MM.1S (cell line): ENCODE data around the gene ELP2.

Experiments
- DNase-seq: peaks from one replicate; pipeline ENCODE4 v3.0.0-alpha.2; 2015
- H2AFZ ChIP-seq: fragments of 300-600 bp; sonication (generic); 2 replicates; pipeline ENCODE4 v1.6.0; 2016; ENCODE audit warnings: antibody characterized with exemption, low read length
- H3F3A ChIP-seq: fragments of 300-600 bp; sonication (generic); 2 replicates; pipeline ENCODE4 v1.6.1; 2016; ENCODE audit warnings: mild to moderate bottlenecking, antibody characterized with exemption, low read length, moderate library complexity, mixed read lengths; ENCODE audit not compliant: insufficient read depth
- H3K27ac ChIP-seq: fragments of 300-600 bp; sonication (generic); 2 replicates; pipeline ENCODE4 v1.5.1; 2016; ENCODE audit warnings: mild to moderate bottlenecking, low read length
- H3K27me3 ChIP-seq: fragments of 300-600 bp; sonication (generic); replicated peaks from 2 replicates; pipeline ENCODE4 v1.6.0; 2016; ENCODE audit warnings: low read length; ENCODE audit not compliant: insufficient read depth
- H3K36me3 ChIP-seq: fragments of 300-600 bp; sonication (generic); replicated peaks from 2 replicates; pipeline ENCODE4 v1.6.1; 2016; ENCODE audit warnings: mild to moderate bottlenecking, low read length, mixed read lengths; ENCODE audit not compliant: insufficient read depth
- H3K4me1 ChIP-seq: fragments of 300-600 bp; sonication (generic); 2 replicates; pipeline ENCODE4 v1.6.1; 2016; ENCODE audit warnings: low read length, mixed read lengths
- H3K4me2 ChIP-seq: fragments of 300-600 bp; sonication (generic); 2 replicates; pipeline ENCODE4 v1.6.0; 2016; ENCODE audit warnings: low read depth, low read length
- H3K4me3 ChIP-seq: fragments of 300-600 bp; sonication (generic); 2 replicates; pipeline ENCODE4 v1.5.1; 2016; ENCODE audit warnings: low read length, mixed read lengths
- H3K79me2 ChIP-seq: fragments of 300-600 bp; sonication (generic); 2 replicates; pipeline ENCODE4 v1.6.1; 2016; ENCODE audit warnings: mixed run types, low read length, mixed read lengths
- H3K9ac ChIP-seq: fragments of 300-600 bp; sonication (generic); 2 replicates; pipeline ENCODE4 v1.6.1; 2016; ENCODE audit warnings: low read length, mixed read lengths
- H3K9me2 ChIP-seq: fragments of 300-600 bp; sonication (generic); replicated peaks from 2 replicates; pipeline ENCODE4 v1.6.1; 2016; ENCODE audit warnings: mild to moderate bottlenecking, low read length, mixed read lengths; ENCODE audit not compliant: insufficient read depth
- H3K9me3 ChIP-seq: fragments of 300-600 bp; sonication (generic); replicated peaks from 2 replicates; pipeline ENCODE4 v1.6.1; 2016; ENCODE audit warnings: mild to moderate bottlenecking, low read length, mixed read lengths; ENCODE audit not compliant: insufficient read depth
- H4K20me1 ChIP-seq: fragments of 300-600 bp; sonication (generic); 2 replicates; pipeline ENCODE4 v1.6.1; 2016; ENCODE audit warnings: mild to moderate bottlenecking, low read length, moderate library complexity, mixed read lengths; ENCODE audit not compliant: insufficient read depth
- EZH2 ChIP-seq: fragments of 300-600 bp; sonication (generic); optimal IDR thresholded peaks from 2 replicates; pipeline ENCODE3; 2017; ENCODE audit warnings: low read depth, mild to moderate bottlenecking, antibody characterized with exemption, low read length, mixed read lengths
- EZH2phosphoT487 ChIP-seq: fragments of 300-600 bp; sonication (generic); IDR thresholded peaks from 2 replicates; pipeline ENCODE4 v1.6.1; 2018; ENCODE audit warnings: antibody characterized with exemption, low read length
- TF ChIP-seq, protein P1 (sequence below): fragments of 300-600 bp; sonication (generic); IDR thresholded peaks from 2 replicates; pipeline ENCODE4 v1.5.1; 2016; ENCODE audit warnings: antibody characterized with exemption, low read length, mixed read lengths

Gene ELP2

GRCh38 chr18:36183033-36183432 is 53.3 kb downstream of the ELP2 start:
- H3K4me1 ChIP-seq, result no peaks in the 10 kb centered on the region
- H3K9me3 ChIP-seq, result no peaks in the 10 kb centered on the region
- H3K4me3 ChIP-seq, result no peak overlapping the region
- H4K20me1 ChIP-seq, result peaks cover 4% of the 10 kb centered on the region; the same call in 1 of the 2 replicates
- H3K9ac ChIP-seq, result no peak overlapping the region
- H3K4me2 ChIP-seq, result no peak overlapping the region
- TF ChIP-seq EZH2phosphoT487 (no peak), EZH2 (no peak)
- TF ChIP-seq, protein P1, sequence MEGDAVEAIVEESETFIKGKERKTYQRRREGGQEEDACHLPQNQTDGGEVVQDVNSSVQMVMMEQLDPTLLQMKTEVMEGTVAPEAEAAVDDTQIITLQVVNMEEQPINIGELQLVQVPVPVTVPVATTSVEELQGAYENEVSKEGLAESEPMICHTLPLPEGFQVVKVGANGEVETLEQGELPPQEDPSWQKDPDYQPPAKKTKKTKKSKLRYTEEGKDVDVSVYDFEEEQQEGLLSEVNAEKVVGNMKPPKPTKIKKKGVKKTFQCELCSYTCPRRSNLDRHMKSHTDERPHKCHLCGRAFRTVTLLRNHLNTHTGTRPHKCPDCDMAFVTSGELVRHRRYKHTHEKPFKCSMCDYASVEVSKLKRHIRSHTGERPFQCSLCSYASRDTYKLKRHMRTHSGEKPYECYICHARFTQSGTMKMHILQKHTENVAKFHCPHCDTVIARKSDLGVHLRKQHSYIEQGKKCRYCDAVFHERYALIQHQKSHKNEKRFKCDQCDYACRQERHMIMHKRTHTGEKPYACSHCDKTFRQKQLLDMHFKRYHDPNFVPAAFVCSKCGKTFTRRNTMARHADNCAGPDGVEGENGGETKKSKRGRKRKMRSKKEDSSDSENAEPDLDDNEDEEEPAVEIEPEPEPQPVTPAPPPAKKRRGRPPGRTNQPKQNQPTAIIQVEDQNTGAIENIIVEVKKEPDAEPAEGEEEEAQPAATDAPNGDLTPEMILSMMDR, result no peak
- H3K27ac ChIP-seq, result no peak overlapping the region
- H3F3A ChIP-seq, result no peaks in the 10 kb centered on the region
- H3K79me2 ChIP-seq, result no peaks in the 10 kb centered on the region
- H2AFZ ChIP-seq, result no peak overlapping the region
- H3K36me3 ChIP-seq, result no peaks in the 10 kb centered on the region
- no peak for DNase-seq
- no peaks in the 10 kb centered on the region for H3K9me2 ChIP-seq
- 0 out of 2 replicates have a peak, but pooled peaks cover under 1% of the 10 kb centered on the region for H3K27me3 ChIP-seq

DNA sequence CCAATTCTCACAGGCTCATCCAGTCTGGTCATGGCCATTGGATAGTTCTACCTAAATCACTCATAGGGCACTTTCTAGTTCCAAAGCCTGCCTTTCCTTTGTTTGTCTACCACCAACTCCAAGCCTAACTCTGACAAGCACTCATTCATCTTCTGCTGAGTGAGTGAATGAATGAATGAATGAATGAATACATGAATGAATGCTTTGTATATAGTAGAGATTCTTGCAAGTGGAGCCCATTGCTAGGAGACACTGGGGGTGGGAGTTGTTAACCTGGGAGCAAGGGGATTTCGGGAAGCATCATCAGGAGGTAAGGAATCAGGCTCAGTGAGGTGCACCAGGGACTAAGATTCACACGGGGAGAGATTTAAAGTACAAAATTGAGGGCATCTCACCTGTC is 54.3 kb downstream of the ELP2 start:
- Histone ChIP-seq H4K20me1 (peaks cover 4% of the 10 kb centered on the region; the same call in 1 of the 2 replicates), H3K4me1 (no peaks in the 10 kb centered on the region), H3K9ac (no peak overlapping the region), H3K4me2 (no peak overlapping the region), H3K9me3 (no peaks in the 10 kb centered on the region), H3K27ac (no peak overlapping the region), H3K27me3 (peaks cover 4% of the 10 kb centered on the region; the same call in 1 of the 2 replicates), H2AFZ (no peak overlapping the region), H3K79me2 (no peaks in the 10 kb centered on the region), H3F3A (no peaks in the 10 kb centered on the region), H3K36me3 (no peaks in the 10 kb centered on the region), H3K9me2 (no peaks in the 10 kb centered on the region), H3K4me3 (no peak overlapping the region)
- TF ChIP-seq EZH2 (no peak), EZH2phosphoT487 (no peak)
- TF ChIP-seq, protein P1, result no peak
- DNase-seq, result no peak

- TF ChIP-seq, protein P1, result no peak
- TF ChIP-seq EZH2, result no peak
- no peak for TF ChIP-seq EZH2phosphoT487
- H3K27ac ChIP-seq, result no peak overlapping the region
- H3K4me3 ChIP-seq, result no peak overlapping the region
- H3K4me1 ChIP-seq, result no peaks in the 10 kb centered on the region
- peaks cover 4% of the 10 kb centered on the region; the same call in 1 of the 2 replicates for H4K20me1 ChIP-seq
- H3K36me3 ChIP-seq, result no peaks in the 10 kb centered on the region
- H2AFZ ChIP-seq, result no peak overlapping the region
- no peaks in the 10 kb centered on the region for H3K9me3 ChIP-seq
- H3K79me2 ChIP-seq, result no peaks in the 10 kb centered on the region
- no peaks in the 10 kb centered on the region for H3K9me2 ChIP-seq
- H3K9ac ChIP-seq, result no peak overlapping the region
- H3K4me2 ChIP-seq, result no peak overlapping the region
- no peaks in the 10 kb centered on the region for H3F3A ChIP-seq
- peaks cover 4% of the 10 kb centered on the region; the same call in 1 of the 2 replicates for H3K27me3 ChIP-seq
- DNase-seq, result no peak
Observed at GRCh38 chr18:36185157-36185556, 55.5 kb downstream of the ELP2 start.
